ENCODE measurements around the gene CFAP299.
"Not testable (repeated sequence)": the region's sequence is repeated elsewhere in the genome, so short reads cannot be mapped to it uniquely, and the experiment has no call there.

The CFAP299 gene

GRCh38 chr4:80331693-80332092, 3.8 kb upstream of the CFAP299 start:
- DNase-seq (ENCODE audit: low read depth, low spot score): no peak

GRCh38 chr4:80333121-80333520, 2.4 kb upstream of the CFAP299 start:
- DNase-seq (ENCODE audit: low read depth, low spot score): no peak

GRCh38 chr4:80334568-80334967, 962 bp upstream of the CFAP299 start:
- DNase-seq (ENCODE audit: low read depth, low spot score): no peak

- no peak for DNase-seq (ENCODE audit: low read depth, low spot score)
These were observed 340 bp upstream of the CFAP299 start for GRCh38 chr4:80335226-80335553.

GRCh38 chr4:80336582-80336981, 1.1 kb downstream of the CFAP299 start:
- peak; percentile 12 for DNase-seq (ENCODE audit: low read depth, low spot score)

GRCh38 chr4:80340036-80340435, 4.5 kb downstream of the CFAP299 start:
- no peak for DNase-seq (ENCODE audit: low read depth, low spot score)

- DNase-seq (ENCODE audit: low read depth, low spot score): not testable (repeated sequence)
These were observed 7.2 kb downstream of the CFAP299 start for GRCh38 chr4:80342684-80343083.

GRCh38 chr4:80343887-80344286, 8.4 kb downstream of the CFAP299 start:
- DNase-seq (ENCODE audit: low read depth, low spot score): no peak

- DNase-seq (ENCODE audit: low read depth, low spot score): no peak
These were observed 24.6 kb downstream of the CFAP299 start for GRCh38 chr4:80360084-80360483.

- no peak for DNase-seq (ENCODE audit: low read depth, low spot score)
These were observed 25.4 kb downstream of the CFAP299 start for GRCh38 chr4:80360900-80361299.

- no peak for DNase-seq (ENCODE audit: low read depth, low spot score)
These were observed 25.9 kb downstream of the CFAP299 start for GRCh38 chr4:80361329-80361900.

- peak; percentile 12 for DNase-seq (ENCODE audit: low read depth, low spot score)
These were observed 27.1 kb downstream of the CFAP299 start for GRCh38 chr4:80362578-80363181.

GRCh38 chr4:80365928-80366327, 30.4 kb downstream of the CFAP299 start:
- peak; percentile 15 for DNase-seq (ENCODE audit: low read depth, low spot score)

- DNase-seq (ENCODE audit: low read depth, low spot score): no peak
These were observed 32.2 kb downstream of the CFAP299 start for GRCh38 chr4:80367737-80368136.

GRCh38 chr4:80370635-80371034, 35.1 kb downstream of the CFAP299 start:
- DNase-seq (ENCODE audit: low read depth, low spot score): no peak

GRCh38 chr4:80371046-80371445, 35.5 kb downstream of the CFAP299 start:
- no peak for DNase-seq (ENCODE audit: low read depth, low spot score)

- no peak for DNase-seq (ENCODE audit: low read depth, low spot score)
These were observed 38.6 kb downstream of the CFAP299 start for GRCh38 chr4:80374180-80374579.

GRCh38 chr4:80382090-80382832, 46.7 kb downstream of the CFAP299 start:
- DNase-seq (ENCODE audit: low read depth, low spot score): no peak

- no peak for DNase-seq (ENCODE audit: low read depth, low spot score)
These were observed 50.1 kb downstream of the CFAP299 start for GRCh38 chr4:80385397-80386280.

GRCh38 chr4:80386281-80386886, 50.9 kb downstream of the CFAP299 start:
- DNase-seq (ENCODE audit: low read depth, low spot score): no peak

- DNase-seq (ENCODE audit: low read depth, low spot score): no peak
These were observed 52.1 kb downstream of the CFAP299 start for GRCh38 chr4:80387390-80388283.

Measured in iPS DF 19.7 (cell line).